Stimulated activated CD4-positive, alpha-beta T cell treated with anti-CD3 and anti-CD28 coated beads, Interleukin-1b, Interleukin-23, amount 100 ng/mL, for 4 hours (primary cell): ENCODE measurements around the gene GPR89A.
"Not testable (repeated sequence)": the region's sequence is repeated elsewhere in the genome, so short reads cannot be mapped to it uniquely, and the experiment has no call there.

Experiments used
- DNase-seq, 2 donors: peaks; one replicate each; pipeline ENCODE4 v3.0.0-alpha.2; 2020; ENCODE audit warnings: low read depth in 2 of 2

Gene GPR89A

GRCh38 chr1:145686078-145686477 is 78.3 kb downstream of the GPR89A start:
- DNase-seq, result not testable (repeated sequence)

DNA sequence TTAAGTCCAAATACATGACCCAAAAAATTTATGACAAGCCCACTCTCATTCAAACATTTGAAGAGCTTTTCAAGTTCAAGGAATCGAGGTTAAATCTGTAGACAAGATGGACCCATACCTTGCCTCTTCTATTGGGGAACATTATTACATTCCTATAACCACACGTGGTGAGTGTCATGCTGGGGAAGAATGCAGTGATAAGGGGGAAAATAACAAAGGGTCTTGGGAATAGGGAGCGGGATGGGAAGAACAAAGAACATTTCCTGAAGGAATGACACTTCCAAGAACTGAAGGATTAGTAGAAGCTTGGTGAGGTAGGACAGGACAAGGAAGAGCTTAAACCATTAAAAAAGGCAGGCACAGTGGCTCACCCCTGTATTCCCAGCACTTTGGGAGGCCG is 80.5 kb downstream of the GPR89A start:
- DNase-seq, result no peak

DNA sequence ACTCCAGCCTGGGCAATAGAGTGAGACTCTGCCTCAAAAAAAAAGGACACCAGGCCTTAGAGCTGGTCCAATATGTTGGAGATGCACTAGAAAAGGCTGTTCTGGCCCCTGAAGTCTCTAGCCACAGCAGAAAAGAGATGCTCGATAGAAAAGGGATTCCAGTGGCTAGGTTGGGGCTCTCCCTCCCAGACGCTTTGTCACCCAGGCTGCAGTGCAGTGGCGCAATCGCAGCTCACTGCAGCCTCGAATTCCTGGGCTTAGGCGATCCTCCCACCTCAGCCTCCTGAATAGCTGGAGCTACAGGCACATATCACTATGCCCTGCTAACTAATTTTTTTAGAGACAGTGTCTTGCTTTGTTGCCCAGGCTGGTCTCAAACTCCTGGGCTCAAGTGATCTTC is 81.1 kb downstream of the GPR89A start:
- DNase-seq, result no peak

- no peak for DNase-seq
These were observed 82.1 kb downstream of the GPR89A start for GRCh38 chr1:145689922-145690321.

- DNase-seq, result peak in 1 of 2 donors; percentile 15
These were observed 83.1 kb downstream of the GPR89A start for GRCh38 chr1:145690587-145691558.

GRCh38 chr1:145692785-145693443 is 85.1 kb downstream of the GPR89A start:
- no peak for DNase-seq

DNA sequence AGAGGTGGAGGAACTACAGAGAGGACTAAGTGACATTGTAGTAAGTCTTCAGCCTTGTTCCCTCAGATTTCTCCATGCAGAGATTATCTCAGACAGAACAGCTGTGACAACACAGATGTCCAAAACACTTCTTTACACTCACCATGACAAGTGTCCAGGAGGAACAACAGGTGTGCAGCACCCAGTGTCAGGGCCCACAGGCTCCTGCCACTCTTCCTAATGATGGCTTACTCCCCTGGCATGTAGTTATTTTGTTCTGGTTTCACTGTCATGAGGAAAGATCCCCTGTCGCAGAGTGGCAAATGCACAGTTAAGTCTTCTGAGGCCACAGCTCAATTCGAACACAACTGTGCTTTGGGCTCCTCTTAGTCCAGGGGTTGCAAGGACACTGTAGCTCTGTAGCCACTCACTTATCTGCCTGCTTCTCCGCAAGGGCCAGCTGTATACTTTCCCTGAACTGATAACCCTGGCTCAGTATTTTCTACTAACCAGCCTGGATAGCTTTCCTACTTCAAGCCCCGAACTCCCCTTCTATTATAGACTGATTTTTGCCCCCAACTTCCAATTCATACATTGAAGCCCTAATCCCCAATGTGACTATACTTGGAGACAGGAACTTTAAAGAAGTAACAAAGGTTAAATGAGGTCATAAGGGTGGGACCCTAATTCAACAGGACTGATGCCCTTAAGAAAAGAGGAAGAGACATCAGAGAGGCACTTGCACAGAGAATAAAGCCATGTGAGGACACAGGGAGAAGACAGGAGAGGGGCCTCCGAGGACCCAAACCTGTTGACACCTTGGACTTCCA is 88.2 kb downstream of the GPR89A start:
- no peak for DNase-seq

DNA sequence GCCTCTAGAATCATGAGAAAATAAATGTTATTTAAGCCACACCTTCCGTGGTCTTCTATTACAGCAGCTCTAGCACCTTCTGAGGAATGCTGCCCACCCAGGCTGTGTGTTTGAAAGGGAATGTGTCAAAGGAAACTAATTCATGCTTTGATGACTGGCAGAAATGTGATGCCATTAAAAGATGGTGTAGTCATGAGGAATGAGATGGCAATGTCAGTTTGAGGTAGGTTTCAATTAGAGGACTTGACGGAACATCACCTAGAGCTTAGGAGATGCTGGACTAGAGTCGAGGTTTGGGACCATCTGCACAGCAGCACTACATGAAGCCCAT is 88.8 kb downstream of the GPR89A start:
- DNase-seq, result no peak

DNA sequence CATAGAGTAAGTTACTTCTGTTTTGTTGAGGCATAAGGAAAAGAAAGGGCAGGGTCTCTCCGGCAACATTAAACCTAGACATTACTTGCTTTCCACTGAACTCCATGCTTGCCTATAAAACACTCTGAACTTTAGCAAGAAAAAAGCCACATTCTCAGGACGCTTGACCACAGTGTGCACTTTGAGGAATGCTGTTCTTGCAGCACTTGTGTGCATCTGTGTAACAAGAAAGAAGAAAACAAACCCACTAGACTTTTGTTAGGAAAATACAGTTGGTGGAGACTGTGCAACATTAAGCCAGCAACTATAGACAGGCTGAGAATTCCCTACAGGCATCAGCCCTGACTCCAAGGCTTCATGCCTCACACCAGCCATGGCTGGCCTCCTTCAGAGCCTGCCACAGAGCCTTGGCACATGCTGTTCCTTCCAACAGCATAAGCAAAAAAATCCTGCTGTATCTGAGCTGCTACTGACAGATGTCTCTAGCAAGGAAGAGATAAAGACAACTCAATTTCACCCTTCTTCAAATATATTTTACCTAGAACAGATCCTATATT is 93.6 kb downstream of the GPR89A start:
- no peak for DNase-seq

DNA sequence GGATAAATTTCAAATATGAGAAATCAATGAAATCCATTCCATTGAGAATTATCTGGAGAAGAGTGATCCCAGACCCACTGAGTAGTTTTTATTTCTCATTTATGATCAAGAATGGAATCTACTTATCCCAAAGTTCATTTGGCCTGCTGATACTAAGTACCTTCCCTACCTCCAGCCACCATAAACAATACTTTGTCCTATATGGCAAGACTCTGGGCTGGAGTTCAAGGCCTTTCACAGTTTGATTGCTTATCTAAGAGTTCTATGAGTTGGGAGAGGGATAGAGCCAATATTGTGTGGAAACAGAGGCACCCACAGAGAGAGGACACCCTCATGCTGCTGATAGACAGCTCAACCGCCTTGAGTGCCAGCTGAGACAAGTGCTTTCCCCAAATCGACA is 94.3 kb downstream of the GPR89A start:
- DNase-seq, result no peak

DNA sequence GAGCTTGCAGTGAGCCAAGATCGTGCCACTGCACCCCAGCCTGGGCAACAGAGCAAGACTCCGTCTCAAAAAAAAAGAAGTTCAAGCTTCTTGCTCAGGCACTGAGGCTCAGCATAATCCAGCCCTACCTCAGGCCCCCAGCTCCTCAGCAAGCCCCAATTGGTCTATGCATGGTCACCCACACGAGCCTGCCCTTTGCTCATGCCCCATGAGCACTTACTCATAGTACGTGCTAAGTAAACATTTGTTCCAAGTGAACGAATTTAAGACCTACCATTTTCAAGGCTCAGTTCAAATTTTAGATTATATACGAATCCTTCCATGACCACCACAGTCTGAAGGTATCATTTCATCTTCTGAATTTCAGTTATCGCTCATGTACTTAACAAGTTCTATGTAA is 95.0 kb downstream of the GPR89A start:
- DNase-seq, result no peak

GRCh38 chr1:145705622-145706021 is 97.8 kb downstream of the GPR89A start:
- no peak for DNase-seq

- no peak for DNase-seq
These were observed 98.4 kb downstream of the GPR89A start for GRCh38 chr1:145706086-145706664.

- no peak for DNase-seq
These were observed 99.5 kb downstream of the GPR89A start, which contains the start of gene PDZK1 for GRCh38 chr1:145707183-145707867. Gene PDZK1 (minus strand): TSS chr1:145707368. CDS start chr1:145688021, 19,347 bp downstream.

- no peak for DNase-seq
These were observed 100.3 kb downstream of the GPR89A start for GRCh38 chr1:145708063-145708462.

- DNase-seq, result no peak
These were observed 102.7 kb downstream of the GPR89A start for GRCh38 chr1:145710291-145711027.

DNA sequence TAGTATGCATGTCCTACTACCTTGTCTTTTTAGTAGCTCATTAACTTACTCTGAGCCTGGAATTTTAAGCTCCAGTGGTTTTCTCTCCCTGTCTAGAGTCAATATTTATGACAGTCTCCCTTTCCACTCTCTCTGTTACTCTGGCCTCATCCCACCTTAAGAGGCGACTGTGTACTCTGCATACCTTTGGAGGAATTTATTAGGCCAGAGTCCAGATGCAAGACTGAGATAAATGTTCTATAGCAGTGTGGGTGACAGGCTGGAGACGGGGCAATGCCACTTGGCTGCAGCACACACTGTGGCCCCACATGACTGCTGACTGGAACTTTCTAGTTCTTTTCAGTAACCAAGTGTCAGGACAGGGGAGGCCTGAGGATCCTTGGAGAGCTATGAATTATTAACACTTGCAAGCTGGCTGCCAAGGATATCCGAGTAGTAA is 103.4 kb downstream of the GPR89A start:
- no peak for DNase-seq

DNA sequence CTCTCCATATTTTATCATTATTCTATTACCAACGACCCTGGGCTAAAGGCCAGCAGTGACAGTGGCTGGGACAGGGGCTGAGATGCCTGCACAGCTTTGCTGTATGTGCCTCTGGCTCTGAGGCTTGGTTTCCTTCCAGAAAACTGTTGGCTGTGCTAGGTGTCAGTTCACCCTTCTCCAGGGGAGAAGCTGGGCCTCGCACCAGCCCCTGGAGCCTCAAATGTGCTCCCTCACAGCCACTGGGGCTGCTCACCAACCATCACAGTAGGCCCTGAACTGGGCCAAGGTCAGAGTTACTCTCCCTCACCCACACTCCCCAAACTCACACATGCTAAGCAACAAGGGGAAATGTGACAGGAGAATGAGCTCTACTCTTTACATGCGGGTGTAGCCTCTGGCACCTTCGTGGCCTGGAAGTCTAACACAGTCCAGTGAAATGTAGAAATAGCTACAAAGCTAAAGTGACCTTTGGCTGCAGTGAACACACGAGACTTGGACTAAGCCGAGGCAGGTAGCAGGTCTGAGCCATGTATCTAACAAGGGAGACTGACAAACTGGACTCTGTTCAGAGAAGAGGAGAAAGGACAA is 106.8 kb downstream of the GPR89A start:
- no peak for DNase-seq

GRCh38 chr1:145716641-145717345 is 109.0 kb downstream of the GPR89A start:
- no peak for DNase-seq
